ENCODE results near the gene SLX4IP.

DNA sequence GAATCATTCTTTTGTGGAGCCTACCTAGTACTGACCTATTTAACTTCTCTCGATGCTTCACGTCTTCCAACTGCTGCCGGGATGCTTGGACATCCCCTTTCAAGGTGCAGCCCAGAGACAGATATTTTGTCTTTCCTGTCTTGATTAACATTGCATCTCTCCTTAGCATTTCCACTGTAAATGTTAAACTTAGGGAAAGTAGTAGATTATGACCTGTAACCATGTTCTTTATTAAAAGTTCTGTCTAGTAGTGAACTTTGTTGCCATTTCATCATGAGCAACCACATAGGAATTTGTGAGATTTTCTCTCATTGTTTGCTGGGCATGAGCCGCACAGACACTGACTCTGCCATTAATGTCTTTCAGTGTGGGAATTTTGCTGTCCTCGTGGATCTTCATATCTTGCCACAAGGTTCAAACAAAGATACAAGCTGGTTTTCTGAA is 120.8 kb downstream of the SLX4IP start:
- TF ChIP-seq EZH2phosphoT487 (IDR thresholded peaks at IDR 0.05; ENCODE audit: borderline replicate concordance, low read length) = no peak
- TF ChIP-seq, protein P1, sequence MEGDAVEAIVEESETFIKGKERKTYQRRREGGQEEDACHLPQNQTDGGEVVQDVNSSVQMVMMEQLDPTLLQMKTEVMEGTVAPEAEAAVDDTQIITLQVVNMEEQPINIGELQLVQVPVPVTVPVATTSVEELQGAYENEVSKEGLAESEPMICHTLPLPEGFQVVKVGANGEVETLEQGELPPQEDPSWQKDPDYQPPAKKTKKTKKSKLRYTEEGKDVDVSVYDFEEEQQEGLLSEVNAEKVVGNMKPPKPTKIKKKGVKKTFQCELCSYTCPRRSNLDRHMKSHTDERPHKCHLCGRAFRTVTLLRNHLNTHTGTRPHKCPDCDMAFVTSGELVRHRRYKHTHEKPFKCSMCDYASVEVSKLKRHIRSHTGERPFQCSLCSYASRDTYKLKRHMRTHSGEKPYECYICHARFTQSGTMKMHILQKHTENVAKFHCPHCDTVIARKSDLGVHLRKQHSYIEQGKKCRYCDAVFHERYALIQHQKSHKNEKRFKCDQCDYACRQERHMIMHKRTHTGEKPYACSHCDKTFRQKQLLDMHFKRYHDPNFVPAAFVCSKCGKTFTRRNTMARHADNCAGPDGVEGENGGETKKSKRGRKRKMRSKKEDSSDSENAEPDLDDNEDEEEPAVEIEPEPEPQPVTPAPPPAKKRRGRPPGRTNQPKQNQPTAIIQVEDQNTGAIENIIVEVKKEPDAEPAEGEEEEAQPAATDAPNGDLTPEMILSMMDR (conservative IDR thresholded peaks at IDR 0.05; ENCODE audit: low read depth, low read length) = no peak

Measured in PC-3 (cell line).